SKM-1 (cell line): ENCODE data around the gene CENPT.

Experiments used
- DNase-seq: peaks from one replicate; lab custom pipeline; 2025; ENCODE audit not compliant: unreplicated experiment; lab: John Stamatoyannopoulos, UW

CENPT gene

GRCh38 chr16:67847064-67847861 lies at the start of gene CENPT:
CENPT (minus strand) TSS chr16:67847693; CDS start chr16:67833859, 13,834 bp downstream.
- DNase-seq = no peak

GRCh38 chr16:67897231-67897630 lies 49.7 kb upstream of the CENPT start:
- DNase-seq = no peak

- no peak for DNase-seq
Observed at GRCh38 chr16:67893743-67894399, 46.4 kb upstream of the CENPT start.

- peak; percentile 97 for DNase-seq
Observed at GRCh38 chr16:67892899-67893742, 45.6 kb upstream of the CENPT start, which contains the start of gene PSKH1. PSKH1 (plus strand) TSS chr16:67893254; CDS start chr16:67908750, 15,496 bp downstream.

- DNase-seq = no peak
Observed at GRCh38 chr16:67892375-67892774, 44.9 kb upstream of the CENPT start.

- DNase-seq = no peak
Observed at GRCh38 chr16:67888331-67888730, 40.8 kb upstream of the CENPT start.

GRCh38 chr16:67886387-67886786 lies 38.9 kb upstream of the CENPT start:
- no peak for DNase-seq

- DNase-seq = no peak
Observed at GRCh38 chr16:67885976-67886375, 38.5 kb upstream of the CENPT start.

- no peak for DNase-seq
Observed at GRCh38 chr16:67885545-67885944, 38.1 kb upstream of the CENPT start.

- no peak for DNase-seq
Observed at GRCh38 chr16:67884684-67885083, 37.2 kb upstream of the CENPT start, which contains the start of gene NRN1L. NRN1L (plus strand) TSS chr16:67884885; CDS start chr16:67884904, 19 bp downstream.

- DNase-seq = no peak
Observed at GRCh38 chr16:67883872-67884261, 36.4 kb upstream of the CENPT start.

- DNase-seq = peak; percentile 9
Observed at GRCh38 chr16:67883146-67883871, 35.8 kb upstream of the CENPT start.

- no peak for DNase-seq
Observed at GRCh38 chr16:67882374-67883145, 35.1 kb upstream of the CENPT start.

- DNase-seq = no peak
Observed at GRCh38 chr16:67881621-67882161, 34.2 kb upstream of the CENPT start.

- DNase-seq = no peak
Observed at GRCh38 chr16:67880584-67880983, 33.1 kb upstream of the CENPT start.

- DNase-seq = no peak
Observed at GRCh38 chr16:67879936-67880335, 32.4 kb upstream of the CENPT start.

- no peak for DNase-seq
Observed at GRCh38 chr16:67879462-67879861, 32.0 kb upstream of the CENPT start.

GRCh38 chr16:67878846-67879245 lies 31.4 kb upstream of the CENPT start:
- no peak for DNase-seq

GRCh38 chr16:67878232-67878631 lies 30.7 kb upstream of the CENPT start:
- no peak for DNase-seq

GRCh38 chr16:67877064-67877463 lies 29.6 kb upstream of the CENPT start:
- DNase-seq = no peak
